PC-3 (cell line): Measurements from ENCODE around the gene RBM47. TPM values are rescaled to one million over a fixed set of nuclear protein-coding genes. Genes with fewer than 3 reads are reported as not detected.
"Not testable (repeated sequence)": the region's sequence is repeated elsewhere in the genome, so short reads cannot be mapped to it uniquely, and the experiment has no call there.

Experiments used
- ATAC-seq: fragments of 200-7000 bp; cut with Tn5 transposase; 2 replicates; pipeline ENCODE4 v1.9.1; 2020; ENCODE audit warnings: mild to moderate bottlenecking, moderate library complexity
- BruUV-seq: library from RNA; stranded (reverse); fragments of 400-500 nt; replicated peaks from 2 replicates; lab custom pipeline; 2021; lab: Mats Ljungman, UMichigan
- CTCF ChIA-PET: fragments of 300-600 bp; sonication (Branson Sonifier 250); formaldehyde crosslinking; loops from one replicate; lab custom pipeline; 2022; ENCODE audit warnings: antibody characterized with exemption; lab: Charles Lee
- POLR2A ChIA-PET: fragments of 300-600 bp; sonication (Branson Sonifier 250); formaldehyde crosslinking; loops from one replicate; lab custom pipeline; 2022; ENCODE audit warnings: antibody characterized with exemption; ENCODE audit not compliant: unreplicated experiment; lab: Charles Lee
- DNase-seq: peaks from one replicate; pipeline ENCODE4 v3.0.0-alpha.2; 2015
- H2AFZ ChIP-seq: fragments of 300-600 bp; sonication (generic); 2 replicates; pipeline ENCODE4 v1.6.0; 2016; ENCODE audit warnings: antibody characterized with exemption, low read length
- H3F3A ChIP-seq: fragments of 300-600 bp; sonication (generic); one replicate; pipeline ENCODE4 v1.6.0; 2017; ENCODE audit warnings: antibody characterized with exemption, low read length, control low read depth, mild to moderate bottlenecking; ENCODE audit not compliant: unreplicated experiment
- H3K27ac ChIP-seq: fragments of 300-600 bp; sonication (generic); 2 replicates; pipeline ENCODE4 v1.5.1; 2016; ENCODE audit warnings: mild to moderate bottlenecking, low read length
- H3K27me3 ChIP-seq: fragments of 300-600 bp; sonication (generic); 2 replicates; pipeline ENCODE4 v1.6.1; 2016; ENCODE audit warnings: low read length, mixed read lengths
- H3K36me3 ChIP-seq: fragments of 300-600 bp; sonication (generic); 2 replicates; pipeline ENCODE4 v1.6.1; 2016; ENCODE audit warnings: low read depth, mixed run types, low read length, mixed read lengths
- H3K4me1 ChIP-seq: fragments of 300-600 bp; sonication (generic); 2 replicates; pipeline ENCODE4 v1.5.1; 2016; ENCODE audit warnings: low read length; ENCODE audit not compliant: insufficient read depth
- H3K4me2 ChIP-seq: fragments of 300-600 bp; sonication (generic); 2 replicates; pipeline ENCODE4 v1.6.0; 2016; ENCODE audit warnings: low read length
- H3K4me3 ChIP-seq: fragments of 300-600 bp; sonication (generic); 2 replicates; pipeline ENCODE4 v1.5.1; 2016; ENCODE audit warnings: mild to moderate bottlenecking, low read length, mixed read lengths
- H3K79me2 ChIP-seq: fragments of 300-600 bp; sonication (generic); 2 replicates; pipeline ENCODE4 v1.6.1; 2017; ENCODE audit warnings: low read length, mixed read lengths
- H3K9ac ChIP-seq: fragments of 300-600 bp; sonication (generic); 2 replicates; pipeline ENCODE4 v1.6.0; 2016; ENCODE audit warnings: mild to moderate bottlenecking, low read length
- H3K9me2 ChIP-seq: fragments of 300-600 bp; sonication (generic); replicated peaks from 2 replicates; pipeline ENCODE4 v1.6.1; 2016; ENCODE audit warnings: mixed run types, low read length, mixed read lengths
- H3K9me3 ChIP-seq: fragments of 300-600 bp; sonication (generic); 2 replicates; pipeline ENCODE4 v1.6.1; 2016; ENCODE audit warnings: low read length, mixed read lengths
- H4K20me1 ChIP-seq: fragments of 300-600 bp; sonication (generic); 2 replicates; pipeline ENCODE4 v1.6.1; 2016; ENCODE audit warnings: low read length, mixed read lengths
- EZH2 ChIP-seq: fragments of 300-600 bp; sonication (generic); IDR thresholded peaks from one replicate; pipeline ENCODE4 v1.6.1; 2017; ENCODE audit warnings: antibody characterized with exemption, mild to moderate bottlenecking, low read length; ENCODE audit not compliant: unreplicated experiment
- EZH2phosphoT487 ChIP-seq: fragments of 300-600 bp; sonication (generic); IDR thresholded peaks from 2 replicates; pipeline ENCODE4 v1.6.1; 2018; ENCODE audit warnings: mild to moderate bottlenecking, antibody characterized with exemption, low read length, borderline replicate concordance
- intact Hi-C: fragments of 100-400 bp; cut with micrococcal nuclease; formaldehyde crosslinking; loops from 2 replicates; pipeline ENCODE4 v1.9.0; 2023
- total RNA-seq: library from RNA; depleted of rRNA; stranded (reverse); fragments of >200 nt; gene quantifications from 2 replicates; pipeline ENCODE4 v1.2.3, GENCODE V29; 2014
- TF ChIP-seq, protein P1 (sequence below): fragments of 300-600 bp; sonication (generic); conservative IDR thresholded peaks from 2 replicates; pipeline ENCODE4 v1.5.1; 2017; ENCODE audit warnings: antibody characterized with exemption, low read depth, mild to moderate bottlenecking, low read length

RBM47 gene
- total RNA-seq, 1 experiment from 2014 or later: 34.7 TPM

DNA sequence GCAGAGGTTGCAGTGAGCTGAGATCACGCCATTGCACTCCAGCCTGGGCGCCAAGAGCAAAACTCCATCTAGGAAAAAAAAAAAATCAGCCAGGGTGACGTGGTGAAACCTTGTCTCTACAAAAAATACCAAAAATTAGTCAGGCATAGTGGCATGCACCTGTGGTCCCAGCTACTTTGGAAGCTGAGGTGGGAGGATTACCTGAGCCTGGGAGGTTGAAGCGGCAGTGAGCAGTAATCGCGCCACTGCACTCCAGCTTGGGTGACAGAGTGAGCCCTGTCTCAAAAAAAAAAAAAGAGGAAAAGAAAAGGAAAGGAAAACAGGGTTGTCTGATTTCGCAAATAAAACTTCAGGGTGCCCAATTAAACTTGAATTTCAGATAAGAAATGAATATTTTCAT, 106.1 kb downstream of the RBM47 start:
- no peaks in the 10 kb centered on the region for H4K20me1 ChIP-seq
- no peaks in the 10 kb centered on the region for H3K9me2 ChIP-seq
- H3K9me3 ChIP-seq: no peaks in the 10 kb centered on the region
- TF ChIP-seq EZH2: no peak
- TF ChIP-seq EZH2phosphoT487: no peak
- TF ChIP-seq, protein P1, sequence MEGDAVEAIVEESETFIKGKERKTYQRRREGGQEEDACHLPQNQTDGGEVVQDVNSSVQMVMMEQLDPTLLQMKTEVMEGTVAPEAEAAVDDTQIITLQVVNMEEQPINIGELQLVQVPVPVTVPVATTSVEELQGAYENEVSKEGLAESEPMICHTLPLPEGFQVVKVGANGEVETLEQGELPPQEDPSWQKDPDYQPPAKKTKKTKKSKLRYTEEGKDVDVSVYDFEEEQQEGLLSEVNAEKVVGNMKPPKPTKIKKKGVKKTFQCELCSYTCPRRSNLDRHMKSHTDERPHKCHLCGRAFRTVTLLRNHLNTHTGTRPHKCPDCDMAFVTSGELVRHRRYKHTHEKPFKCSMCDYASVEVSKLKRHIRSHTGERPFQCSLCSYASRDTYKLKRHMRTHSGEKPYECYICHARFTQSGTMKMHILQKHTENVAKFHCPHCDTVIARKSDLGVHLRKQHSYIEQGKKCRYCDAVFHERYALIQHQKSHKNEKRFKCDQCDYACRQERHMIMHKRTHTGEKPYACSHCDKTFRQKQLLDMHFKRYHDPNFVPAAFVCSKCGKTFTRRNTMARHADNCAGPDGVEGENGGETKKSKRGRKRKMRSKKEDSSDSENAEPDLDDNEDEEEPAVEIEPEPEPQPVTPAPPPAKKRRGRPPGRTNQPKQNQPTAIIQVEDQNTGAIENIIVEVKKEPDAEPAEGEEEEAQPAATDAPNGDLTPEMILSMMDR: no peak
- no peak overlapping the region for H3K4me2 ChIP-seq
- intact Hi-C loops: no loop called here
- BruUV-seq: no TSS peak
- H3K36me3 ChIP-seq: no peaks in the 10 kb centered on the region
- H2AFZ ChIP-seq: no peak overlapping the region
- H3F3A ChIP-seq: no peaks in the 10 kb centered on the region
- H3K4me3 ChIP-seq: no peak overlapping the region
- peaks cover 15% of the 10 kb centered on the region for H3K4me1 ChIP-seq
- H3K79me2 ChIP-seq: no peaks in the 10 kb centered on the region
- DNase-seq: no peak
- ATAC-seq: no peak
- POLR2A ChIA-PET: no interaction called here
- CTCF ChIA-PET: no interaction called here
- no peak overlapping the region for H3K9ac ChIP-seq
- no peaks in the 10 kb centered on the region for H3K27me3 ChIP-seq
- H3K27ac ChIP-seq: no peak overlapping the region

DNA sequence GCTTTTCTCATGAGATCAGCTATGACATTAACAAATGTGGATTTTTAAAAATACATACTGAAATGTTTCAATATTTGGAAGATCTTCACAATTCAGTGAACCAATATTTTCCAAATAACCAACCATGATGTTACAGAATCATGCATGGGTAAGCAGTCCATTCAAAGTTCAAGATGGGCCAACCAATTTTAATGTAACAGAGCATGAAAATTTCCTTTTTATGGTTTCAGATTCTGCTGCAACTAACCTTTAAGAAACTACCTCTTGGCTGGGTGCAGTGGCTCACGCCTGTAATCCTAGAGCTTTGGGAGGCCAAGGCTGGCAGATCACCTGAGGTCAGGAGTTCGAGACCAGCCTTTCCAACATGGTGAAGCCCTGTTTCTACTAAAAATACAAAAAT, 107.7 kb downstream of the RBM47 start:
- ATAC-seq (no peak), DNase-seq (no peak)
- no peak overlapping the region for H3K4me2 ChIP-seq
- no peaks in the 10 kb centered on the region for H3K9me2 ChIP-seq
- BruUV-seq: no TSS peak
- no peaks in the 10 kb centered on the region for H3K36me3 ChIP-seq
- ChIA-PET POLR2A (no interaction called here), CTCF (no interaction called here)
- no peaks in the 10 kb centered on the region for H3K9me3 ChIP-seq
- no peak overlapping the region for H3K27ac ChIP-seq
- H4K20me1 ChIP-seq: no peaks in the 10 kb centered on the region
- H3K4me1 ChIP-seq: peaks cover 15% of the 10 kb centered on the region
- H3K79me2 ChIP-seq: no peaks in the 10 kb centered on the region
- H3K9ac ChIP-seq: no peak overlapping the region
- no peaks in the 10 kb centered on the region for H3K27me3 ChIP-seq
- intact Hi-C loops: no loop called here
- no peak overlapping the region for H2AFZ ChIP-seq
- no peak overlapping the region for H3K4me3 ChIP-seq
- no peaks in the 10 kb centered on the region for H3F3A ChIP-seq
- TF ChIP-seq EZH2 (no peak), EZH2phosphoT487 (no peak)
- TF ChIP-seq, protein P1: no peak

DNA sequence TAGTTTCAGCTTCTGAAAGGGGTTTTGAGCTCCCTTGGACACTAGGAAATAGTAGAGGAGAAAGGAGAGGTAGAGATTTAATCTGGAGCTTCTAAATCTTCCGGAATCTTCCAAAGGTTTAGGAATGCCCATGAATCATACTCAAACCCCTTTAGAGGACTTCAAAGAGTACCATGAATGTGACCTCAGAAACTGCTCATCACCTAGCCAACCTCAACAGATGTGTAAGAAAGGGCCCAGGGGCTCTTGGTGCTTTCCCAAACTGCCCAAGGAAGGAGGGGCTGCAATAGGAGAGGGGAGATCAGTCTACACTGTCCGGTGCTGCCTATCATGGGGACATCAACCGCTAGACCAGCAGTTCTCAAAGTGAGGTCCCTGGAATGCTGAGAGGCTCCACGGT, 109.1 kb downstream of the RBM47 start:
- H3K9me2 ChIP-seq: no peaks in the 10 kb centered on the region
- no peaks in the 10 kb centered on the region for H3K36me3 ChIP-seq
- H3K4me3 ChIP-seq: no peak overlapping the region
- H3K9me3 ChIP-seq: no peaks in the 10 kb centered on the region
- no peak overlapping the region for H3K4me2 ChIP-seq
- DNase-seq (no peak), ATAC-seq (no peak)
- no peaks in the 10 kb centered on the region for H3K27me3 ChIP-seq
- no peak overlapping the region for H2AFZ ChIP-seq
- intact Hi-C loops: no loop called here
- peaks cover 9% of the 10 kb centered on the region for H3K4me1 ChIP-seq
- TF ChIP-seq EZH2: no peak
- no peak for TF ChIP-seq EZH2phosphoT487
- TF ChIP-seq, protein P1: no peak
- H3K79me2 ChIP-seq: no peaks in the 10 kb centered on the region
- H3K27ac ChIP-seq: no peak overlapping the region
- no TSS peak for BruUV-seq
- ChIA-PET POLR2A (no interaction called here), CTCF (no interaction called here)
- no peaks in the 10 kb centered on the region for H4K20me1 ChIP-seq
- H3F3A ChIP-seq: no peaks in the 10 kb centered on the region
- no peak overlapping the region for H3K9ac ChIP-seq

DNA sequence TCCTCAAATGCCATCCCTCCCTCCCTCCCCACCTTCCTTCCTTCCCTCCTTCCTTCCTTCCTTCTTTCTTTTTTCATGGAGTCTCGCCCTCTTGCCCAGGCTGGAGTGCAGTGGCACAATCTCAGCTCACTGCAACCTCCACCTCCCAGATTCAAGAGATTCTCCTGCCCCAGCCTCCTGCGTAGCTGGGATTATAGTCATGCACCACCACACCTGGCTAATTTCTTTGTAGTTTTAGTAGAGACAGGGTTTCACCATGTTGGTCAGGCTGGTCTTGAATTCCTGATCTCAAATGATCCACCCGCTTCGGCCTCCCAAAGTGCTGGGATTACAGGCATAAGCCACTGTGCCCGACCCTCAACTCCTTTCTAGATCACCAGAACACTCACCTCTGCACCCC, 112.6 kb downstream of the RBM47 start:
- H4K20me1 ChIP-seq, DNase-seq, ATAC-seq, H3K27me3 ChIP-seq, H3K79me2 ChIP-seq, H3K36me3 ChIP-seq, BruUV-seq, CTCF ChIA-PET, H3K9ac ChIP-seq, intact Hi-C loops, H2AFZ ChIP-seq, H3K4me3 ChIP-seq, H3F3A ChIP-seq, H3K9me3 ChIP-seq, POLR2A ChIA-PET, H3K9me2 ChIP-seq, H3K27ac ChIP-seq, H3K4me2 ChIP-seq: not testable (repeated sequence)
- peaks cover 23% of the 10 kb centered on the region for H3K4me1 ChIP-seq
